GM10266 (cell line): ENCODE results near the gene SLIT1.

Experiments
- DNase-seq: peaks from one replicate; pipeline ENCODE4 v3.0.0; 2012; ENCODE audit errors: extremely low spot score
- CTCF ChIP-seq: IDR thresholded peaks from 2 replicates; pipeline ENCODE4 v1.5.1; 2012; ENCODE audit warnings: mild to moderate bottlenecking, low read depth; ENCODE audit not compliant: control insufficient read depth, insufficient read depth; ENCODE audit errors: missing control alignments

Gene SLIT1

GRCh38 chr10:97106207-97106606, 79.6 kb downstream of the SLIT1 start:
- no peak for TF ChIP-seq CTCF
- DNase-seq: no peak

- no peak for DNase-seq
- no peak for TF ChIP-seq CTCF
Measured at GRCh38 chr10:97105303-97105702, 80.5 kb downstream of the SLIT1 start.

GRCh38 chr10:97103316-97104080, 82.3 kb downstream of the SLIT1 start:
- no peak for TF ChIP-seq CTCF
- DNase-seq: no peak

GRCh38 chr10:97102441-97102840, 83.3 kb downstream of the SLIT1 start:
- TF ChIP-seq CTCF: no peak
- DNase-seq: no peak

- TF ChIP-seq CTCF: no peak
- DNase-seq: no peak
Measured at GRCh38 chr10:97101166-97101940, 84.4 kb downstream of the SLIT1 start.

- no peak for TF ChIP-seq CTCF
- DNase-seq: no peak
Measured at GRCh38 chr10:97100657-97101056, 85.1 kb downstream of the SLIT1 start.

- TF ChIP-seq CTCF: no peak
- no peak for DNase-seq
Measured at GRCh38 chr10:97099868-97100267, 85.9 kb downstream of the SLIT1 start.
